HG03378 (cell line): Measurements from ENCODE around the gene PTPRD.

Source experiments
- ATAC-seq: cut with Tn5 transposase; IDR thresholded peaks from one replicate; pipeline ENCODE4 v1.9.1; 2021; ENCODE audit warnings: mild to moderate bottlenecking, moderate library complexity; ENCODE audit not compliant: unreplicated experiment

The PTPRD gene

GRCh38 chr9:10059044-10059443 lies 553.8 kb downstream of the PTPRD start:
- no peak for ATAC-seq

GRCh38 chr9:10055886-10056395 lies 556.9 kb downstream of the PTPRD start:
- no peak for ATAC-seq

- no peak for ATAC-seq
These were observed 558.3 kb downstream of the PTPRD start for GRCh38 chr9:10054456-10054855.

- no peak for ATAC-seq
These were observed 559.9 kb downstream of the PTPRD start for GRCh38 chr9:10052916-10053315.

- no peak for ATAC-seq
These were observed 560.6 kb downstream of the PTPRD start for GRCh38 chr9:10052181-10052580.

- no peak for ATAC-seq
These were observed 562.8 kb downstream of the PTPRD start for GRCh38 chr9:10050016-10050415.

- ATAC-seq: no peak
These were observed 563.8 kb downstream of the PTPRD start for GRCh38 chr9:10048994-10049393.

- ATAC-seq: no peak
These were observed 567.2 kb downstream of the PTPRD start for GRCh38 chr9:10045598-10045997.

- no peak for ATAC-seq
These were observed 571.0 kb downstream of the PTPRD start for GRCh38 chr9:10041726-10042229.

- ATAC-seq: no peak
These were observed 576.7 kb downstream of the PTPRD start for GRCh38 chr9:10036095-10036494.

- no peak for ATAC-seq
These were observed 580.6 kb downstream of the PTPRD start for GRCh38 chr9:10032166-10032565.

- ATAC-seq: no peak
These were observed 586.3 kb downstream of the PTPRD start for GRCh38 chr9:10026443-10026984.

GRCh38 chr9:10015755-10016154 lies 597.0 kb downstream of the PTPRD start:
- ATAC-seq: no peak

- ATAC-seq: no peak
These were observed 597.9 kb downstream of the PTPRD start for GRCh38 chr9:10014889-10015288.

GRCh38 chr9:10009401-10009800 lies 603.4 kb downstream of the PTPRD start:
- ATAC-seq: no peak

GRCh38 chr9:10008101-10008799 lies 604.6 kb downstream of the PTPRD start:
- ATAC-seq: no peak

GRCh38 chr9:10007356-10007755 lies 605.4 kb downstream of the PTPRD start:
- ATAC-seq: no peak

- no peak for ATAC-seq
These were observed 607.6 kb downstream of the PTPRD start for GRCh38 chr9:10005206-10005605.

GRCh38 chr9:10003047-10003446 lies 609.8 kb downstream of the PTPRD start:
- no peak for ATAC-seq

GRCh38 chr9:10000669-10001068 lies 612.1 kb downstream of the PTPRD start:
- ATAC-seq: no peak

- no peak for ATAC-seq
These were observed 614.1 kb downstream of the PTPRD start for GRCh38 chr9:9998491-9999287.

GRCh38 chr9:9997585-9997984 lies 615.2 kb downstream of the PTPRD start:
- ATAC-seq: no peak
